ENCODE results near the gene PRPH2.

- no peak for TF ChIP-seq CTCF (conservative IDR thresholded peaks at IDR 0.05; ENCODE audit: low read length)
- no peak for TF ChIP-seq EZH2phosphoT487 (IDR thresholded peaks at IDR 0.05; ENCODE audit: borderline replicate concordance, low read depth, low read length)
Observed at GRCh38 chr6:42710316-42710715, 12.1 kb downstream of the PRPH2 start.

All from OCI-LY7 (cell line).